HG03025 (cell line): Measurements from ENCODE around the gene ADAM30.
"Not testable (repeated sequence)": the region's sequence is repeated elsewhere in the genome, so short reads cannot be mapped to it uniquely, and the experiment has no call there.

Experiments
- ATAC-seq: cut with Tn5 transposase; IDR thresholded peaks from one replicate; pipeline ENCODE4 v1.9.1; 2021; ENCODE audit warnings: mild to moderate bottlenecking, moderate library complexity; ENCODE audit not compliant: unreplicated experiment, low FRiP score

Gene ADAM30

GRCh38 chr1:119879510-119880434 lies 16.5 kb downstream of the ADAM30 start:
- ATAC-seq, result no peak

GRCh38 chr1:119878171-119878570 lies 18.1 kb downstream of the ADAM30 start:
- no peak for ATAC-seq

GRCh38 chr1:119874186-119874585 lies 22.1 kb downstream of the ADAM30 start:
- no peak for ATAC-seq

GRCh38 chr1:119873135-119874015 lies 22.9 kb downstream of the ADAM30 start:
- no peak for ATAC-seq

GRCh38 chr1:119871881-119872280 lies 24.4 kb downstream of the ADAM30 start:
- ATAC-seq, result no peak

GRCh38 chr1:119870917-119871596 lies 25.3 kb downstream of the ADAM30 start:
- ATAC-seq, result no peak

GRCh38 chr1:119869995-119870394 lies 26.3 kb downstream of the ADAM30 start:
- ATAC-seq, result no peak

- no peak for ATAC-seq
Observed at GRCh38 chr1:119868176-119868575, 28.1 kb downstream of the ADAM30 start.

- no peak for ATAC-seq
Observed at GRCh38 chr1:119866451-119866850, 29.9 kb downstream of the ADAM30 start.

GRCh38 chr1:119865627-119866026 lies 30.7 kb downstream of the ADAM30 start:
- no peak for ATAC-seq

GRCh38 chr1:119862276-119862675 lies 34.0 kb downstream of the ADAM30 start:
- no peak for ATAC-seq

- ATAC-seq, result no peak
Observed at GRCh38 chr1:119861547-119861946, 34.8 kb downstream of the ADAM30 start.

GRCh38 chr1:119859647-119860046 lies 36.7 kb downstream of the ADAM30 start:
- ATAC-seq, result no peak

- ATAC-seq, result not testable (repeated sequence)
Observed at GRCh38 chr1:119858556-119859214, 37.6 kb downstream of the ADAM30 start.

GRCh38 chr1:119858126-119858525 lies 38.2 kb downstream of the ADAM30 start:
- ATAC-seq, result no peak

GRCh38 chr1:119853155-119853554 lies 43.2 kb downstream of the ADAM30 start:
- no peak for ATAC-seq

GRCh38 chr1:119844206-119844605 lies 52.1 kb downstream of the ADAM30 start:
- not testable (repeated sequence) for ATAC-seq
